Esophagus squamous epithelium (tissue), 5 donors: ENCODE measurements around the gene VSTM2A. TPM values are rescaled to one million over a fixed set of nuclear protein-coding genes. Genes with fewer than 3 reads are reported as not detected.

ENCODE experiments used
- DNase-seq: peaks from one replicate; lab custom pipeline; 2025; lab: John Stamatoyannopoulos, UW
- H3K27ac ChIP-seq, 4 donors: fragments of 200-600 bp; sonication (generic); one replicate each; pipeline ENCODE4 v1.5.1; 2016 to 2019; ENCODE audit warnings: mild to moderate bottlenecking in 1 of 4
- H3K27me3 ChIP-seq, 4 donors: fragments of 200-600 bp; sonication (generic); 1 replicate in 3 of 4; 2 replicates in 1 of 4; pipeline versions ENCODE4 v1.5.1 to v1.6.0; 2017 to 2021; ENCODE audit warnings: antibody characterized with exemption in 1 of 4
- H3K36me3 ChIP-seq, 3 donors: fragments of 200-600 bp; sonication (generic); one replicate each; pipeline ENCODE4 v1.5.1; 2016 to 2019
- H3K4me1 ChIP-seq, 3 donors: fragments of 200-600 bp; sonication (generic); one replicate each; pipeline ENCODE4 v1.5.1; 2017 to 2019
- H3K4me3 ChIP-seq, 4 donors: fragments of 200-600 bp; sonication (generic); 1 replicate in 3 of 4; 2 replicates in 1 of 4; pipeline ENCODE4 v1.5.1; 2016 to 2019; ENCODE audit warnings: mild to moderate bottlenecking in 2 of 4, moderate library complexity in 1 of 4
- H3K9me3 ChIP-seq, 3 donors: fragments of 200-600 bp; sonication (generic); one replicate each; pipeline ENCODE4 v1.5.1; 2016 to 2019
- CTCF ChIP-seq, 6 experiments: fragments of 450-650 bp in 4 of 6; fragments of 200-600 bp in 2 of 6; sonication (generic) in 2 of 6; IDR thresholded peaks; one replicate each; pipeline ENCODE4 v1.5.1; 2016 to 2019; ENCODE audit warnings: antibody characterized with exemption in 6 of 6, mild to moderate bottlenecking in 4 of 6, moderate library complexity in 4 of 6
- POLR2A ChIP-seq, 4 donors: fragments of 450-650 bp; IDR thresholded peaks; one replicate each; pipeline ENCODE4 v1.6.1; 2017; ENCODE audit warnings: antibody characterized with exemption in 4 of 4, mild to moderate bottlenecking in 4 of 4, moderate library complexity in 3 of 4
- WGBS, 2 donors: methylation state at CpG; one replicate each; pipeline ENCODE4 v1.1.5; 2018; 5-methylcytosine and 5-hydroxymethylcytosine counted together
- intact Hi-C: fragments of 100-400 bp; cut with DNase I; formaldehyde crosslinking; loops from one replicate; pipeline ENCODE4 v1.15.0; 2022
- total RNA-seq, 4 donors: library from RNA; depleted of rRNA; stranded (reverse); fragments of >200 nt; gene quantifications; one replicate each; pipeline ENCODE4 v1.1.0, GENCODE V29; 2016
- donor health status: DM: yes; HTN: yes; CAD: no.

The VSTM2A gene
- total RNA-seq, 4 donors from 2014 or later = not detected

DNA sequence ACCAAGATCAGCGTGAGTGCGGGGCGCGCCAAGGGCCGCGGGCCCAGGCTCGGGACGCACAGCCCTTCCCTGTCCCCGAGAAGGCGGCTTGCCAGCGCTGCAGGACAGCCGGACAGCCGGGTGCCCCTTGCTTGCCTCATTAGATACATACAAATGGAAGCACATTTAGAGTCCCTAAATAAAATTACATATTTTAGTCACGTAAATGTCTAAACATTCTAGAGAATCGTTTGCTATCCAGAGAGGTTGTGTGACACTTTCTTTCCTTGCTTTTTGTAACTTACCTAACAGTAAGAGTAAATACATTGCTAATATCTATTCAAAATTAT, 4.8 kb downstream of the VSTM2A start:
- TF ChIP-seq POLR2A (IDR thresholded peaks at IDR 0.05) = no peak
- TF ChIP-seq CTCF (IDR thresholded peaks at IDR 0.05) = no peak
- WGBS, 2 donors = 5 to 9% methylated on average over 6 to 15 of the region's 15 CpGs
- Histone ChIP-seq H3K27me3 (peaks cover 5 to 68% (median 21%) of the 10 kb centered on the region in 4 donors), H3K9me3 (no peaks in the 10 kb centered on the region), H3K36me3 (no peaks in the 10 kb centered on the region), H3K27ac (no peak overlapping the region), H3K4me1 (peaks cover 0 to 23% (median 2%) of the 10 kb centered on the region in 3 donors), H3K4me3 (peak overlapping the region in 1 of 4 donors; percentile 49)
- DNase-seq = no peak
- intact Hi-C loops = no loop called here

DNA sequence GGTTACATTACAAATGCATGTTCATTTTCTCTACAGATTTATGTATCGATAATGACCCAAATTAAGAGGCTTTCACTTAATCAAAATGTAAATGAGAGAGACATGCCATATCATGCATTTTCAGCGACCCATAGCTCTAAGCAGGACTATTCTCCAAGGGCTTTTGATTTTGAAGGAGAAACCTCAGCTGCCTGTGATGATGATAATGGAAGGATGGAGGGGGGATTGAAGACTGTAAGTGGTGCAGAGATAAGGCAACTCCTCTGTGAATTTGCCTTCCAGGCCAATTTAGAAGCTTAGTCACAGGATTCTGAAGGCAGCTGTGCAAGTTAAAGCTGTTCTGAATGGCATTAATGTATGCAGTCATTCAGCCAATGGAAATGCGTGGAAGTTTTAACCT, 8.3 kb downstream of the VSTM2A start:
- WGBS, 2 donors = 71 to 87% methylated on average over 3 of the region's 3 CpGs

GRCh38 chr7:54556121-54556520, 13.9 kb downstream of the VSTM2A start:
- WGBS, 2 donors = 21 to 27% methylated on average over 1 of the region's 1 CpG
- no peaks in the 10 kb centered on the region for H3K36me3 ChIP-seq
- no peak overlapping the region for H3K27ac ChIP-seq
- DNase-seq = no peak
- intact Hi-C loops = no loop called here
- no peak overlapping the region for H3K4me3 ChIP-seq
- H3K4me1 ChIP-seq = peaks cover 0 to 4% (median 0%) of the 10 kb centered on the region in 3 donors
- no peak for TF ChIP-seq POLR2A (IDR thresholded peaks at IDR 0.05)
- TF ChIP-seq CTCF (IDR thresholded peaks at IDR 0.05) = no peak
- H3K27me3 ChIP-seq = no peaks in the 10 kb centered on the region
- no peaks in the 10 kb centered on the region for H3K9me3 ChIP-seq

More for the DNA sequence above, 8.3 kb downstream of the VSTM2A start:
- Histone ChIP-seq H3K27ac (no peak overlapping the region), H3K27me3 (peaks cover 3 to 32% (median 6%) of the 10 kb centered on the region in 4 donors), H3K4me3 (no peak overlapping the region), H3K9me3 (no peaks in the 10 kb centered on the region), H3K36me3 (no peaks in the 10 kb centered on the region), H3K4me1 (peaks cover 0 to 10% (median 2%) of the 10 kb centered on the region in 3 donors)
- intact Hi-C loops = no loop called here
- no peak for DNase-seq
- TF ChIP-seq POLR2A (IDR thresholded peaks at IDR 0.05) (no peak), CTCF (IDR thresholded peaks at IDR 0.05) (no peak)

DNA sequence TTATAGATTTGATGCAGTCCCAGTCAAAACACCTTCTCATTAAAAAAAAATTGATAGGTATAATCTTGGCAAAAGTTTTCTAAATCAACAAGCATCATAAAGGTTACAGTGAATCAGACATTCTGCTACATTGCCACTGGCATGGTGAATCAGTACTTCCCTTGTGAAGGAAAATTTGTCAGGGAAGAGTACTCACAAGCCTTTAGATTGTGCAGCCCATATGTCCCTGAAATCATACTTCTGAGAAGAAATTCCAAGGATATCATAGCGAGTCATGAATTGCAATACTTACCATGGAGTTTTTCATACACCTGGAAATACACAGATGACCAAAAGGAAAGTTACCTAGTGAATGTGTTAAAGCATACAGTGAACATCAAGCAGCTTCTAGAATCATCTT, 17.2 kb downstream of the VSTM2A start:
- no peak for TF ChIP-seq POLR2A (IDR thresholded peaks at IDR 0.05)
- no peak for TF ChIP-seq CTCF (IDR thresholded peaks at IDR 0.05)
- intact Hi-C loops = no loop called here
- Histone ChIP-seq H3K9me3 (no peaks in the 10 kb centered on the region), H3K27ac (no peak overlapping the region), H3K4me3 (no peak overlapping the region), H3K4me1 (peaks cover 0 to 4% (median 0%) of the 10 kb centered on the region in 3 donors), H3K27me3 (no peaks in the 10 kb centered on the region), H3K36me3 (no peaks in the 10 kb centered on the region)
- no peak for DNase-seq
- 53 to 58% methylated on average over 1 of the region's 1 CpG for WGBS, 2 donors

DNA sequence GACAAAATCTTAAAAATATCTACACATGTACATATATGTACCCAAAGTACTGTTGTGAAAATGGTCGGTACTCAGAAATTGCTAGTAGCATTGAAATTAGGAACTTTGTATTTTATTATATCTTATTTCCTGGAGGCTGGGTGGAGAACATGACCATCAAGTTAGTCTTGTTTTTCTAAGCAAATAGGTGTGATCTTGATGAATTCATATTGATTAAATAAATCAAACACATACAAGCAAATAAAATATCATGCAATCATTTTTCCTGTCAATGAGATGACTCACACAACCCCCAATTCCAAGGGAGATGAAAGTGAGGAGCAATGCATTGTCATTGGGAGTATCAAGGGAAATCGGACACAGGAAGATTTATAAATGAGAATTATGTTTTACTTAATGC, 18.0 kb downstream of the VSTM2A start:
- no peaks in the 10 kb centered on the region for H3K27me3 ChIP-seq
- no peak for DNase-seq
- TF ChIP-seq POLR2A (IDR thresholded peaks at IDR 0.05) (no peak), CTCF (IDR thresholded peaks at IDR 0.05) (no peak)
- intact Hi-C loops = no loop called here
- 41 to 54% methylated on average over 2 of the region's 2 CpGs for WGBS, 2 donors
- H3K9me3 ChIP-seq = no peaks in the 10 kb centered on the region
- peaks cover 0 to 4% (median 0%) of the 10 kb centered on the region in 3 donors for H3K4me1 ChIP-seq
- H3K27ac ChIP-seq = no peak overlapping the region
- no peaks in the 10 kb centered on the region for H3K36me3 ChIP-seq
- no peak overlapping the region for H3K4me3 ChIP-seq
